GM21737 (cell line): ENCODE results near the gene TRAF7.

ENCODE experiments used
- ATAC-seq: cut with Tn5 transposase; IDR thresholded peaks from one replicate; pipeline ENCODE4 v1.9.1; 2021; ENCODE audit warnings: mild to moderate bottlenecking, moderate library complexity; ENCODE audit not compliant: unreplicated experiment

Gene TRAF7

DNA sequence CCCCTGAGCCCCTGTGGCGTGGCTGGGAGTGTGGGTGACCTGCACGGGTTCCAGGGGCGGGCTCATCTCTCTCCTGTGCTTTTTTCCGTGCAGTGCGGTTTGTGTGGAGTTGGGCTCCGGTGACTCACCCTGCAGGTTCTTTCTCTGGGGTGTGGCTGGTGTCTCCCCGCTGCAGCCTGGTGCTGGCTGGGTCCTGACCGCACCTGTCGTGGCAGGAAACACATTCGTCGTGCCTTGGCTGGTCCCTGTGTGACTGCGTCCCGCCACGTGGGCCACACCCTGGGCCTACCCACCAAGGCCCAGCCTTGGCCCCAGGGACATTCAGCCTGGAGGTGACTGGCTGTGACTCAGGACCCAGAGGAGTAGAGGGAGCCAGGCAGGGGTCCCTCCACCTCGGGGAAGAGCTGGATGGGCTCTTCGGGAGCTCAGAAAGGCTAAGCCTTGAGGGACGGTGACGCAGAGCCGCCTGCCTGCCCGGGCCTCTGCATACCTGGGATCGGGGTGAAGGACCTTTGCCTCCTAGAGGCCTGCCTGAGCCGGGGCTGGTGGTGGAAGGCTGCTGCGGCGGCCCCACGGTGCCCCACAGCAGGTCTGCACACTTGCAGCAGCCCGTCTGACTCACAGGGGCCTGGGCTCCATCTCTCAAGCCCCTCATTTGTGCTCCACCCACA is 7.8 kb downstream of the TRAF7 start:
- no peak for ATAC-seq

GRCh38 chr16:2165861-2166260 is 10.3 kb downstream of the TRAF7 start:
- no peak for ATAC-seq

GRCh38 chr16:2166263-2167067 is 10.9 kb downstream of the TRAF7 start:
- no peak for ATAC-seq

DNA sequence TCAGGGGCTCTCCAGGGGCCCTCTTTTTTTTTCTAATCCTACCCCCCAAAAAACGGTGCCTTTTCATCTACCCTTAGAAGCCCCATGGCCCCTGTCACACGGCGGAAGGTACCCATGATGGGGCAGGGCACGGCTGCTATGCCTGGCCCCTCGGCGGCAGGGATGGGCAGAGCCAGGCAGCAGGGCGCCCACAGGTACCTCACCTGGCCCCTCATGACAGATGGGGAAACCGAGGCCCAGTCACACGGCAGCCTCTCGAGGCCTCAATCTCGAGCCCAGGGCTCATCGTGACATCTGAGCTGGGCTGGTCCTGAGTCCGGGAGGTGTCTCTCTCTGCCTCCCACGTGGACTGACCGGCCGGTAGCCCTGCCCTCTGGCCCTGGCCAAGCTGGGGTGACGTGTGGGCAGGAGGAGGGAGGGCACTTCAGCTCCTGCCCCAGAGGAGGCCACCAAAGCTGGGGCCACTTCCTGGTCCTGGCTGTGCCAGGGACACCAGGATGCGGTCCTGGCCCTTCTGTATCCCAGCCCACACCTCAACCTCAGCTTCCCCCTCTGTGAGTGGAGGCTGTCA is 11.6 kb downstream of the TRAF7 start:
- no peak for ATAC-seq

DNA sequence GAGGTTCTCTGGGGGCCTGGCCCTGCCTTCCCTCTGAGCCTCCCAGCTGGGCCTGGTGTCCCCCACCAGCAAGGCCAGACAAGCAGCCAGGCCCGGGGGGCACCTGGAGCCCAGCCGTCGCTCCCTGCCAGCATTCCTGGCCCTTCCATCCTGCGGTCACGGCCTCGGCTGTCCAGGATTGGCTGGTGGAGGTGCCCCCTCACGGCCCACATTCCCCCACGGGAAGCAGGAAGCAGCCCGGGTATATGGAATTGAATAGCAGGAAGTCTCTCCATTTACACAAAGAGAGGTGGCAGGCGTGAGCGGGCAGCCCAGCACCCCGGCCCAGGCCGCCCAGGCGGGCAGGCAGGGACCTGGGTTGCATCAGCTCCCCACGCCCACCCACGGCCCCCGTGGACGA is 14.5 kb downstream of the TRAF7 start:
- no peak for ATAC-seq

GRCh38 chr16:2170587-2171435 is 15.2 kb downstream of the TRAF7 start:
- ATAC-seq = no peak

- no peak for ATAC-seq
Observed at GRCh38 chr16:2171601-2172178, 16.1 kb downstream of the TRAF7 start.

- ATAC-seq = no peak
Observed at GRCh38 chr16:2172688-2173335, 17.2 kb downstream of the TRAF7 start.

GRCh38 chr16:2173366-2173765 is 17.8 kb downstream of the TRAF7 start:
- no peak for ATAC-seq

GRCh38 chr16:2173916-2174315 is 18.3 kb downstream of the TRAF7 start:
- no peak for ATAC-seq

DNA sequence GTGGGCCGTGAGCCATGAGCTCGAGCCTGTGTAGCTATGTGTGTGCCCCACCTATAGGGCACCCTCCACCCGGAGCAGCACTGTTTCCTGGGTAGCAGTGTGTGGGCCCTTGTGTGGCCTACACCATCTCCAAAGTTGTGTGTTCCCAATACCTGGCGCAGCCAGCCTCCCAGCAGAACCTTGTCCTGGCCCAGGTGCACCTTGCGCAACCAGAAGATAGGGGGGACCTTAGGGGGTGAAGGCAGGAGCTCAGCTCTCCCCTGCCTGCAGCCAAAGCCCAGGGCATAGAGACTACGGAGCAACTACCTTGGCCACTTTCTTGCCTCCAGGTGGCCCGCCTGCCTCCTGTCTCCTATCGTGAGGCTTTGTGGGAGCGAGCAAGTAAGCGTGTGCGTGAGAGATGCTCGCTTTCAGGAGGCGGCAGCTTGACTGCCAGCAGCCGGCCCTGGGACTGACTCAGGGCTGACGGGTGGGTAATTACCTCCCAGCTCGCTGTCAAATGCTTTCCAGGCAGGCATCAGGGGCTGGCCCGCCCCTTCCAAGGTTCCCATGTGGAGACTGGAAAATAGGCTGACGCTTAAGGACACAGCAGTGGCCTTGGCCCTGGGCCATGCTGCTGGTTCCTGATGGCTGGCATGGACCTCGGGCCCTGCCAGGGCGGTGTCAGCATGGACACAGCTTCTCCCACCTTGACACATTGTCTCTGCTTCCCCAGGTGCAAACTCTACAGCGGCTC is 19.0 kb downstream of the TRAF7 start:
- ATAC-seq = no peak

GRCh38 chr16:2175454-2175853 is 19.9 kb downstream of the TRAF7 start:
- no peak for ATAC-seq

DNA sequence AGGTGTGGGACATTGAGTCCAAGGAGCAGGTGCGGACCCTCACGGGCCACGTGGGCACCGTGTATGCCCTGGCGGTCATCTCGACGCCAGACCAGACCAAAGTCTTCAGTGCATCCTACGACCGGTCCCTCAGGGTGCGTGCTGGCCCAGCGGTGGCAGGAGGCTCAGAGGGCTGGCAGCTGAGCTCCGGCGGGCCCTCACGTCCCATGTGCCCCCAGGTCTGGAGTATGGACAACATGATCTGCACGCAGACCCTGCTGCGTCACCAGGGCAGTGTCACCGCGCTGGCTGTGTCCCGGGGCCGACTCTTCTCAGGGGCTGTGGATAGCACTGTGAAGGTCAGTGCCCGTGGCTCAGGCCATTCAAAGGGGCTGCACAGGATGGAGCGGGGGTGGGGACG is 20.5 kb downstream of the TRAF7 start:
- no peak for ATAC-seq

DNA sequence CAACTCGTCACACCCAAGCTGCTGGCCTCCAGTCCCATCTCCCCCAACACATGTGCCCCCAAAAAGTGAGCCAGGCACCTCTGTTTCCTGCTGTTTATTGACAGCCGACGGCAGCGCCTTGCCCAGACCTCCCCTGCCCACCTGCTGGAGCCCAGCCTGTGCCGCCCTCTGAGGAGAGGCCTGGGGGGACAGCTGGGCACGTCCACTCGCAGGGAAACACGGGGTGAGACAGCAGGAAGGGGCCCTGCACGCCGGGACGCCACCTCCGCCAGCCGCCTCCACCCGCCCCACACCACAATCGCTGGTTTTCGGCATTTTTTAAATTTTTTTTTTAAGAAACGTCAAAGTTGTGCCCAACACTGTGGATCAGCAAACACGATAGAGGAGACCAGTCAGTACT is 21.5 kb downstream of the TRAF7 start:
- ATAC-seq = no peak

- ATAC-seq = no peak
Observed at GRCh38 chr16:2177561-2177960, 22.0 kb downstream of the TRAF7 start.

DNA sequence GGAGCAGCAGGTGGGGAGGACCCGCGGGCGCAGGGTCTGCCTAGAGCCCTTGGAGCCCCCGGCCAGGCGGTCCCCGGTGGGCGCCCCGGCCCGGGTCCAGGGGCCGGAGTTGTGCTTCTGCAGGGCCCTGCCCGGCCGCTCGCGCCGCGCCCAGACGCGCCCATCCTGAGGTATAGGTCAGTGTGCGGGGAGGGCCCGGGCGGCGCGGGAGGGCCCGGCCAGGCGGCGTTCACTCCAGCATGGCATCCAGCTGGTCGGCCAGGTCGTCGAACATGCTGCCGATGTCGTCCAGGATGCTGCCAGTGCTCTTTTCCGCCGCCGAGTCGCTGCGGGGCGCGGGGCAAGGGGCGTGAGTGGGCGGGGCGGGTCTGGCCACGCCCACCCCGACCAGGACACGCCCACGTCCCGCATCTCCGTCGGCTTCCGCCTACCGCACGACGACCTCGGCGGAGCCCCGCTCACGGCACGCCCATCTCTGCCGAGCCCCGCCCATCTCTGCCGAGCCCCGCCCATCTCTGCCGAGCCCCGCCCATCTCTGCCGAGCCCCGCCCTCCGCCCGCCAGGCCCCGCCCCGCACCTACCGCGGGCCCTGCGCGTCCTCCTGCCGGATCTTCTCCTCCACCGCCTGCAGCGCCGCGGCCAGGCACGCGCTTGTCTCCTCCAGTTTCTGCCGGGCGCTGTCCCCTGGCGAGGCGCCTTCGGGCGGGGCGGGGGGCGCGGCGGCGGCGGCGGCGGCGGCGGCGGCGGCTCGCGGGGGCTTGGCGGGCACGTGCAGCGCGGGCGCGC is 22.9 kb downstream of the TRAF7 start:
- ATAC-seq = no peak

GRCh38 chr16:2179107-2179501 is 23.5 kb downstream of the TRAF7 start:
- ATAC-seq = no peak

DNA sequence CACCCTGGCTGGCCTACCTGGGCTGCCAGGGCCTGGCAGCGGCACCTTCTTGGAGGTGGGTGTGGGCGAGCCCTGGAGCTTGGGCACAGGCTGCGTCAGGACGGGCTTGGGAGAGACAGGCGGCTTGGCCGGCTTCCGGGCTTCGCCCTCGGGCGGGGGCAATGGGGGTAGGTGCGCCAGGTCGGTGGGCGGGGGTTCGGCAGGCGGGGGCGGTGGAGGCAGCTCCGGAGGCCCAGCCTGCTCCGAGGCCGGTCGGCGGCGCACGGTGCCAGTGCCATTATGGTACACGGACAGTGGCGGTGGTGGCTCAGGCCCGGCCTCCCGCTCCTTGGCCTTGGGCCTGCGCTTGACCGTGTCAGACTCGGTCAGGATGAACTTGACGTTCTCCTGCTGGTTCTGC is 24.0 kb downstream of the TRAF7 start:
- ATAC-seq = no peak

- no peak for ATAC-seq
Observed at GRCh38 chr16:2180461-2180860, 24.9 kb downstream of the TRAF7 start.
